Lower lobe of right lung (tissue), 2 donors: ENCODE data around the gene LTF. TPM values are rescaled to one million over a fixed set of nuclear protein-coding genes. Genes with fewer than 3 reads are reported as not detected.
A peak's percentile ranks its signal among the peaks of the same experiment; 100 is the strongest.

Experiments
- ATAC-seq, 2 donors: fragments of 200-7000 bp; cut with Tn5 transposase; one replicate each; pipeline ENCODE4 v1.9.1; 2020 to 2022; ENCODE audit warnings: mild to moderate bottlenecking in 2 of 2, moderate library complexity in 2 of 2
- DNase-seq: peaks from one replicate; pipeline ENCODE4 v3.0.0-alpha.2; 2020
- H3K27ac ChIP-seq: fragments of 200-600 bp; one replicate; pipeline ENCODE4 v1.8.0; 2022
- H3K27me3 ChIP-seq: fragments of 200-600 bp; one replicate; pipeline ENCODE4 v1.8.0; 2022; ENCODE audit warnings: low read depth
- H3K36me3 ChIP-seq: fragments of 200-600 bp; one replicate; pipeline ENCODE4 v1.8.0; 2022; ENCODE audit warnings: mild to moderate bottlenecking
- H3K4me1 ChIP-seq: fragments of 200-600 bp; one replicate; pipeline ENCODE4 v1.8.0; 2022
- H3K4me3 ChIP-seq: fragments of 200-600 bp; one replicate; pipeline ENCODE4 v1.8.0; 2022; ENCODE audit warnings: mild to moderate bottlenecking
- H3K9me3 ChIP-seq: fragments of 200-600 bp; one replicate; pipeline ENCODE4 v1.8.0; 2022
- intact Hi-C: fragments of 100-400 bp; cut with DNase I; formaldehyde crosslinking; loops from one replicate; pipeline ENCODE4 v1.11.0; 2022
- total RNA-seq: library from RNA; stranded (reverse); fragmentation: NEBNext Ultra II Directional; extraction: Animal tissue kit (Norgen Biotek cat#: 25700); gene quantifications from one replicate; pipeline ENCODE4 v1.2.1, GENCODE V29; 2021
- TF ChIP-seq, protein P1 (sequence below): fragments of 200-600 bp; IDR thresholded peaks from one replicate; pipeline ENCODE4 v1.8.0; 2022; ENCODE audit warnings: antibody characterized with exemption, mild to moderate bottlenecking
- donor health status: DM: no; HTN: yes; CAD: no; lungs with severe emphysema.

LTF gene
- total RNA-seq, 1 donor from 2014 or later = 53.5 TPM

DNA sequence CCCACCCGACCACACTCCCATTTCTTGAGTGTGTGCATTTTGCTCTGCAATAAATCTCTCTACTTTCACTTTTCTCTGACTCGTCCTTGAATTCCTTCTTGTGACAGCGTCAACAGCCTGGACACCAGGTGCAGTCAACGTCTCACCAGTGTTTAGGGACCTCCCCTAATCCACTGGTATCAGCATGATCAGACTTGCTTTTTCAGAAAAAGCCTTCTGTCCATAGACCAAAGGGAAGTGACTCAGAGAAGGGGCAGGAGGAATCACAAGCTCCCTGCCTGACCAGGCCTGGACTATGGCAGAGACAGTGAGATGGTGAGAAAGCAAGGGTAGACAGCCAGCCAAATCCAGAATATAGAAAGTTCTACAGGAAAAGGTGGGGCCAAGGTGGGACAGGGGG lies 78.5 kb downstream of the LTF start:
- peak overlapping the region; percentile 4 for H3K27ac ChIP-seq

More for the DNA sequence above, 78.5 kb downstream of the LTF start:
- DNase-seq = no peak
- TF ChIP-seq, protein P1, sequence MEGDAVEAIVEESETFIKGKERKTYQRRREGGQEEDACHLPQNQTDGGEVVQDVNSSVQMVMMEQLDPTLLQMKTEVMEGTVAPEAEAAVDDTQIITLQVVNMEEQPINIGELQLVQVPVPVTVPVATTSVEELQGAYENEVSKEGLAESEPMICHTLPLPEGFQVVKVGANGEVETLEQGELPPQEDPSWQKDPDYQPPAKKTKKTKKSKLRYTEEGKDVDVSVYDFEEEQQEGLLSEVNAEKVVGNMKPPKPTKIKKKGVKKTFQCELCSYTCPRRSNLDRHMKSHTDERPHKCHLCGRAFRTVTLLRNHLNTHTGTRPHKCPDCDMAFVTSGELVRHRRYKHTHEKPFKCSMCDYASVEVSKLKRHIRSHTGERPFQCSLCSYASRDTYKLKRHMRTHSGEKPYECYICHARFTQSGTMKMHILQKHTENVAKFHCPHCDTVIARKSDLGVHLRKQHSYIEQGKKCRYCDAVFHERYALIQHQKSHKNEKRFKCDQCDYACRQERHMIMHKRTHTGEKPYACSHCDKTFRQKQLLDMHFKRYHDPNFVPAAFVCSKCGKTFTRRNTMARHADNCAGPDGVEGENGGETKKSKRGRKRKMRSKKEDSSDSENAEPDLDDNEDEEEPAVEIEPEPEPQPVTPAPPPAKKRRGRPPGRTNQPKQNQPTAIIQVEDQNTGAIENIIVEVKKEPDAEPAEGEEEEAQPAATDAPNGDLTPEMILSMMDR = no peak
- Histone ChIP-seq H3K4me3 (no peak overlapping the region), H3K27me3 (no peaks in the 10 kb centered on the region), H3K9me3 (no peaks in the 10 kb centered on the region), H3K4me1 (peaks cover 43% of the 10 kb centered on the region), H3K36me3 (no peaks in the 10 kb centered on the region)
- intact Hi-C loops = no loop called here
- peak; percentile 52 to 71 for ATAC-seq

Other genes starting within 250 kb of the LTF start
- not detected for gene CCR3, start 222.4 kb downstream of the LTF start, total RNA-seq
- 15.8 TPM for gene CCR2, start 110.8 kb downstream of the LTF start, total RNA-seq
- gene CCR5, start 94.0 kb downstream of the LTF start, total RNA-seq = 5.3 TPM
- 23.5 TPM for gene CCRL2, start 57.6 kb downstream of the LTF start, total RNA-seq
- gene RTP3, start 33.1 kb upstream of the LTF start, total RNA-seq = not detected
- gene LRRC2, start 101.4 kb upstream of the LTF start, total RNA-seq = 1.2 TPM
- gene FAM240A, start 147.6 kb upstream of the LTF start, total RNA-seq = not detected
- gene ALS2CL, start 228.8 kb upstream of the LTF start, total RNA-seq = 59.7 TPM
- 1.0 TPM for gene TMIE, start 236.5 kb upstream of the LTF start, total RNA-seq